ENCODE results near the gene NIN. TPM values are rescaled to one million over a fixed set of nuclear protein-coding genes. Genes with fewer than 3 reads are reported as not detected.
A peak's percentile ranks its signal among the peaks of the same experiment; 100 is the strongest.

The NIN gene
- total RNA-seq, 2 donors from 2014 or later, result 14.3 to 20.5 TPM

DNA sequence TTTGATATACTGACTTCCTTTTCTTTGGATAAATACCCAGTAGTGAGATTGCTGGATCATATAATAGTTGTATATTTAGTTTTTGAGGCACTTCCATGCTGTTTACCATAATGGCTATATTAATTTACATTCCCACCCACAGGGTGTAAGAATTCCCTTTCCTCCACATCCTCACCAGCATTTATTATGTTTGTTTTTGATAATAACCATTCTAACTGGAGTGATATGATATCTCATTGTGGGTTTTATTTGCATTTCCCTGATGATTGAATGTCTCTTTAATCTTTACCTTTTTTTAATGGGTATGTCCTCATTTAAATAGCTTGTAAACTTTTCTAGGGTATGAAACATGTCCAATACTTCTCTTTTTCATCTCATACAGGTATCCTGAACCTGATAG lies 151.3 kb downstream of the NIN start:
- DNase-seq (ENCODE audit: low spot score), result no peak
- no peak for TF ChIP-seq POLR2A (IDR thresholded peaks at IDR 0.05)
- no peak for TF ChIP-seq POLR2AphosphoS5 (IDR thresholded peaks at IDR 0.05)
- TF ChIP-seq, protein P1, sequence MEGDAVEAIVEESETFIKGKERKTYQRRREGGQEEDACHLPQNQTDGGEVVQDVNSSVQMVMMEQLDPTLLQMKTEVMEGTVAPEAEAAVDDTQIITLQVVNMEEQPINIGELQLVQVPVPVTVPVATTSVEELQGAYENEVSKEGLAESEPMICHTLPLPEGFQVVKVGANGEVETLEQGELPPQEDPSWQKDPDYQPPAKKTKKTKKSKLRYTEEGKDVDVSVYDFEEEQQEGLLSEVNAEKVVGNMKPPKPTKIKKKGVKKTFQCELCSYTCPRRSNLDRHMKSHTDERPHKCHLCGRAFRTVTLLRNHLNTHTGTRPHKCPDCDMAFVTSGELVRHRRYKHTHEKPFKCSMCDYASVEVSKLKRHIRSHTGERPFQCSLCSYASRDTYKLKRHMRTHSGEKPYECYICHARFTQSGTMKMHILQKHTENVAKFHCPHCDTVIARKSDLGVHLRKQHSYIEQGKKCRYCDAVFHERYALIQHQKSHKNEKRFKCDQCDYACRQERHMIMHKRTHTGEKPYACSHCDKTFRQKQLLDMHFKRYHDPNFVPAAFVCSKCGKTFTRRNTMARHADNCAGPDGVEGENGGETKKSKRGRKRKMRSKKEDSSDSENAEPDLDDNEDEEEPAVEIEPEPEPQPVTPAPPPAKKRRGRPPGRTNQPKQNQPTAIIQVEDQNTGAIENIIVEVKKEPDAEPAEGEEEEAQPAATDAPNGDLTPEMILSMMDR (IDR thresholded peaks at IDR 0.05), result no peak
- no peaks in the 10 kb centered on the region for H3K27me3 ChIP-seq (replicated peaks; ENCODE audit: insufficient read depth)
- H3K9me3 ChIP-seq, result no peaks in the 10 kb centered on the region
- intact Hi-C loops (cut with DNase I), result no loop called here
- no peaks in the 10 kb centered on the region for H3K36me3 ChIP-seq
- H3K4me1 ChIP-seq (replicated peaks), result no peaks in the 10 kb centered on the region
- no peak overlapping the region for H3K27ac ChIP-seq
- no peak overlapping the region for H3K4me3 ChIP-seq

- H3K27ac ChIP-seq, result peak overlapping the region in 1 of 2 donors; percentile 1
- no peaks in the 10 kb centered on the region for H3K9me3 ChIP-seq
- H3K36me3 ChIP-seq, result no peaks in the 10 kb centered on the region
- TF ChIP-seq POLR2AphosphoS5 (IDR thresholded peaks at IDR 0.05) (no peak), POLR2A (IDR thresholded peaks at IDR 0.05) (no peak)
- TF ChIP-seq, protein P1 (IDR thresholded peaks at IDR 0.05), result no peak
- DNase-seq (ENCODE audit: low spot score), result no peak
- intact Hi-C loops (cut with DNase I), result no loop called here
- WGBS, result 75% methylated on average over 5 of the region's 5 CpGs
- no peak overlapping the region for H3K4me3 ChIP-seq
- H3K27me3 ChIP-seq (replicated peaks; ENCODE audit: insufficient read depth), result no peaks in the 10 kb centered on the region
- no peaks in the 10 kb centered on the region for H3K4me1 ChIP-seq (replicated peaks)
Observed at GRCh38 chr14:50678163-50678562, 152.8 kb downstream of the NIN start.

GRCh38 chr14:50677527-50678063 lies 153.4 kb downstream of the NIN start:
- Histone ChIP-seq H3K36me3 (no peaks in the 10 kb centered on the region), H3K27ac (peak overlapping the region in 1 of 2 donors; percentile 52), H3K4me3 (no peak overlapping the region), H3K4me1 (replicated peaks) (no peaks in the 10 kb centered on the region), H3K27me3 (replicated peaks; ENCODE audit: insufficient read depth) (no peaks in the 10 kb centered on the region), H3K9me3 (no peaks in the 10 kb centered on the region)
- intact Hi-C loops (cut with DNase I), result no loop called here
- DNase-seq (ENCODE audit: low spot score), result peak; percentile 20
- TF ChIP-seq POLR2AphosphoS5 (IDR thresholded peaks at IDR 0.05) (peak; percentile 64), POLR2A (IDR thresholded peaks at IDR 0.05) (no peak)
- WGBS, result 33% methylated on average over 5 of the region's 5 CpGs

DNA sequence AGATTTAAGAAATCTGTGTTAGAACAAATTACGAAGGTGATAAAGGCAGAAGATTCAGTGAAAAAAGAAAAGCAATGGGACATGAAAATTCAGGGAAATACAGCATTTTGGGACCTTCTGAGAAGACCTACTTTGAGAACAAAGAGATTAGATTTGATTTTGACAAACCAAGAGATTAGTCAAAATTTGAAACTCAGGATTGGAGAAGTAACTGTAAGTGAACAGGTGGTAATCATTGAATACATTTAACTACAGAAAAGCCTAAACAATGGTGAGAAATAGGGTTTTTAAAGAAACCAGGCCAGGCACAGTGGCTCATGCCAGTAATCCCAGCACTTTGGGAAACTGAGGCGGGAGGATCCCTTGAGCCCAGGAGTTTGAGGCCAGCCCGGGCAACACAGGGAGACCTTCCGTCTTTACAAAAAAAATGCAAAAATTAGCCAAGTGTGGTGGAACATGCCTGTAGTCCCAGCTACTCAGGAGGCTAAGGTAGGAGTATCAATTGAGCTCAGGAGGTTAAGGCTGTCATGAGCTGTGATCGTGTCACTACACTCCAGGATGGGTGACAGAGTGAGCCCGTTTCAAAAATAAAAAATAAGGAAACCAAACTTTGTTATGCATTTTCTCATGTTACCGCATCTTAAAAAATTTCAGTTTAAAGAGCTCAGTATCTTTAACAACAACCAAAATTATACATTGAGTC lies 154.0 kb downstream of the NIN start:
- Histone ChIP-seq H3K27me3 (replicated peaks; ENCODE audit: insufficient read depth) (no peaks in the 10 kb centered on the region), H3K27ac (peak overlapping the region in 1 of 2 donors; percentile 52), H3K9me3 (no peaks in the 10 kb centered on the region), H3K4me1 (replicated peaks) (no peaks in the 10 kb centered on the region), H3K4me3 (no peak overlapping the region), H3K36me3 (no peaks in the 10 kb centered on the region)
- 72% methylated on average over 7 of the region's 7 CpGs for WGBS
- TF ChIP-seq POLR2A (IDR thresholded peaks at IDR 0.05) (no peak), POLR2AphosphoS5 (IDR thresholded peaks at IDR 0.05) (no peak)
- TF ChIP-seq, protein P1 (IDR thresholded peaks at IDR 0.05), result no peak
- intact Hi-C loops (cut with DNase I), result no loop called here
- no peak for DNase-seq (ENCODE audit: low spot score)

DNA sequence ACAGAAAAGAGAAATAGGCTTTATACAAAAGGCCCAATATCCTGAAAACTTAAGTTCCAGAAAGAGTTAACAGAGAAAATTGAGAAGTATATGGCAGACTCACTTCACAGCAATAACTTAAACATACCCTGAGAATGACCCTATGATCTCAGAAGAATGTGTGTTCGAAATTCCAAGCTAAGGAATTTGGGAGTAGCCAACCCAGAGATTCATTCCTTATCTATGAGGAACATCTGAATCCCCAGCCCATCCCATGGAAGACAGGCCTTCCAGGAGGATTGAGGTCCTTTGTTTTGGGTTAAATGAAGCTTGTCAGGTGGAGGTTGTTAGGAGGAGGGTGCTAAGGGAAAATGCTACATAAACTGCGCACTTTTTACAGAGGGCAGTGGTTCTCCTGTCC lies 155.4 kb downstream of the NIN start:
- H3K27ac ChIP-seq, result no peak overlapping the region
- WGBS, result 90% methylated on average over 2 of the region's 2 CpGs

More for the DNA sequence above, 155.4 kb downstream of the NIN start:
- Histone ChIP-seq H3K4me1 (replicated peaks) (no peaks in the 10 kb centered on the region), H3K36me3 (no peaks in the 10 kb centered on the region), H3K4me3 (no peak overlapping the region), H3K27me3 (replicated peaks; ENCODE audit: insufficient read depth) (no peaks in the 10 kb centered on the region), H3K9me3 (no peaks in the 10 kb centered on the region)
- intact Hi-C loops (cut with DNase I), result no loop called here
- DNase-seq (ENCODE audit: low spot score), result no peak
- TF ChIP-seq, protein P1 (IDR thresholded peaks at IDR 0.05), result no peak
- TF ChIP-seq POLR2A (IDR thresholded peaks at IDR 0.05) (no peak), POLR2AphosphoS5 (IDR thresholded peaks at IDR 0.05) (no peak)
